WTC11 (cell line): ENCODE measurements around the gene KAZN. TPM values are rescaled to one million over a fixed set of nuclear protein-coding genes. Genes with fewer than 3 reads are reported as not detected.

ENCODE experiments used
- ATAC-seq: fragments of 200-7000 bp; cut with Tn5 transposase; 2 replicates; pipeline ENCODE4 v1.10.0; 2021; ENCODE audit warnings: mild to moderate bottlenecking, moderate library complexity
- CTCF ChIA-PET: fragments of 300-600 bp; sonication (Branson Sonifier 250); formaldehyde crosslinking; loops from one replicate; lab custom pipeline; 2021; ENCODE audit warnings: antibody characterized with exemption; lab: Charles Lee
- POLR2A ChIA-PET: fragments of 350-600 bp; sonication (Branson Sonifier 250); formaldehyde crosslinking; loops from one replicate; lab custom pipeline; 2021; ENCODE audit warnings: antibody characterized with exemption; lab: Charles Lee
- DNase-seq: peaks from one replicate; pipeline ENCODE4 v3.0.0; 2021; ENCODE audit warnings: low spot score
- H3K27ac Mint-ChIP-seq: 2 replicates; pipeline ENCODE4 v1.8.0; 2021; ENCODE audit warnings: mixed read lengths
- H3K27me3 Mint-ChIP-seq: 2 replicates; pipeline ENCODE4 v1.8.0; 2021; ENCODE audit warnings: low read depth, mild to moderate bottlenecking, moderate library complexity, mixed read lengths
- H3K36me3 Mint-ChIP-seq: 2 replicates; pipeline ENCODE4 v1.8.0; 2021; ENCODE audit warnings: mixed read lengths
- H3K4me1 Mint-ChIP-seq: 2 replicates; pipeline ENCODE4 v1.8.0; 2022; ENCODE audit warnings: mixed read lengths
- H3K4me3 Mint-ChIP-seq: 2 replicates; pipeline ENCODE4 v1.8.0; 2021; ENCODE audit warnings: mild to moderate bottlenecking, moderate library complexity, mixed read lengths
- H3K9me3 Mint-ChIP-seq: 2 replicates; pipeline ENCODE4 v1.8.0; 2021; ENCODE audit warnings: mixed read lengths
- GRHL2 ChIP-seq: fragments of 250-450 bp; sonication (Bioruptor Pico); IDR thresholded peaks from 2 replicates; pipeline ENCODE4 v1.8.0; 2022; ENCODE audit warnings: mild to moderate bottlenecking, moderate library complexity; ENCODE audit not compliant: insufficient replicate concordance, severe bottlenecking
- NFATC4 ChIP-seq: fragments of 250-450 bp; sonication (Bioruptor Pico); IDR thresholded peaks from 2 replicates; pipeline ENCODE4 v1.9.0; 2021; ENCODE audit warnings: mild to moderate bottlenecking
- ZNF416 ChIP-seq: fragments of 250-450 bp; sonication (Bioruptor Pico); IDR thresholded peaks from 2 replicates; pipeline ENCODE4 v1.9.0; 2021; ENCODE audit warnings: mild to moderate bottlenecking, inconsistent platforms
- ZNF423 ChIP-seq: fragments of 250-450 bp; sonication (Bioruptor Pico); IDR thresholded peaks from 2 replicates; pipeline ENCODE4 v2.1.2; 2022; ENCODE audit warnings: mild to moderate bottlenecking, moderate library complexity
- total RNA-seq: library from RNA; stranded (reverse); gene quantifications from 3 replicates; pipeline ENCODE4 v1.2.3, GENCODE V29; 2021
- TF ChIP-seq, protein P1 (sequence below): fragments of 250-450 bp; sonication (Bioruptor Pico); conservative IDR thresholded peaks from 2 replicates; pipeline ENCODE4 v1.9.0; 2021; ENCODE audit warnings: mild to moderate bottlenecking
- TF ChIP-seq, protein P2 (sequence below): fragments of 250-450 bp; sonication (Bioruptor Pico); IDR thresholded peaks from 2 replicates; pipeline ENCODE4 v1.9.0; 2021; ENCODE audit warnings: mild to moderate bottlenecking, borderline replicate concordance
- TF ChIP-seq, protein P3 (sequence below): sonication (generic); formaldehyde crosslinking; IDR thresholded peaks from 2 replicates; pipeline ENCODE4 v1.8.0; 2022; ENCODE audit warnings: missing genetic modification reagents
- TF ChIP-seq, protein P4 (sequence below): sonication (generic); formaldehyde crosslinking; IDR thresholded peaks from 2 replicates; pipeline ENCODE4 v1.8.0; 2022; ENCODE audit warnings: mild to moderate bottlenecking, missing genetic modification reagents
- TF ChIP-seq, protein P5 (sequence below): sonication (generic); formaldehyde crosslinking; IDR thresholded peaks from 2 replicates; pipeline ENCODE4 v1.8.1; 2023; ENCODE audit warnings: mild to moderate bottlenecking, missing genetic modification reagents, moderate library complexity

Gene KAZN
- total RNA-seq, 1 experiment from 2014 or later, result 19.9 TPM

DNA sequence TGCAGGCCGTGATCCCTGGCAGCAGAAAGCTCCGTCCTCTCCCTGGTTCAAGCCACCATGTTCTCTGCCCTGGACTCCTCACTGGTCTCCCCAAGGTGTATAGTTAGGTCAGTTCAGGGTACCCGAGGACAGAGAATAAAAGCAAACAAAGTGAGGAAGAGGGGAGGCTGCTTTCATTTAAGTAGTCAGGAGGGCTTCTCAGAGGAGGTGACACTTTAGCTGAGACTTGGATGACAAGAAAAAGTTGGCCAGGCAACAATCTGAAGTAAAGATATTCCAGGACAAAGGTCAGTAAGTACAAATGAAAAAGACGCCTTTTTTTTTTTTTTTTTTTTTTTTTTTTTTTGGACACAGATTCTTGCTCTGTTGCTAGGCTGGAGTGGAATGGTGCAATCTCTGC lies 297.2 kb downstream of the KAZN start (continued):
- TF ChIP-seq, protein P1, sequence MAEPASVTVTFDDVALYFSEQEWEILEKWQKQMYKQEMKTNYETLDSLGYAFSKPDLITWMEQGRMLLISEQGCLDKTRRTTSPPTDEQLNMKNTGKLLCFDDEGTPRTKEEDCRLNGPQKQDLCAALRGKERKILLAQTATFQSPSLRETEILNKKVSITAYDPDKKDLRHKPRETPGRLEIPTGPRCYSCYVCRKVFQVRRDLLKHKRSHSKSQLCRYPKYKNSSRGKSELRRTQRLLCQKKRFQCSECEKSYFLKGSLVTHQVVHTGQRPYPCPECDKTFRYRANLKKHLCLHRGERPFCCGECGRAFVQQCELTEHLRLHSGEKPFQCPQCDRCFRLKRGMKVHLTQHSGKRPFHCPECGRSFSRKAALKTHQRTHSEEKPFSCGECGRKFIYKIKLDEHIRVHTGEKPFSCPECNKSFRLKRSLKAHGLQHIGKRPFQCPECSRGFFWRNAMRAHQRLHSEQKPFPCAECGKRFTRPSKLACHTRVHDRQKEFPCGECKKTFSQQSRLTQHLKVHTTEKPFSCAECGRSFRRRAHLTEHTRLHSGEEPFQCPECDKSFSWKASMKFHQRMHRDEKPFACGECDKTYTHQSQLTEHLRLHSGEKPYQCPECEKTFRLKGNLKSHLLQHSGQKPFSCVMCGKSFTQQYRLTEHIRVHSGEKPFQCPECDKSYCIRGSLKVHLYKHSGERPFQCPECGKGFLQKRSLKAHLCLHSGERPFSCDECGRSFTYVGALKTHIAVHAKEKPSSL (CRISPR knock-in tag), result no peak
- TF ChIP-seq NFATC4 (CRISPR knock-in tag), result no peak
- TF ChIP-seq, all 79 proteins: peak for 0

DNA sequence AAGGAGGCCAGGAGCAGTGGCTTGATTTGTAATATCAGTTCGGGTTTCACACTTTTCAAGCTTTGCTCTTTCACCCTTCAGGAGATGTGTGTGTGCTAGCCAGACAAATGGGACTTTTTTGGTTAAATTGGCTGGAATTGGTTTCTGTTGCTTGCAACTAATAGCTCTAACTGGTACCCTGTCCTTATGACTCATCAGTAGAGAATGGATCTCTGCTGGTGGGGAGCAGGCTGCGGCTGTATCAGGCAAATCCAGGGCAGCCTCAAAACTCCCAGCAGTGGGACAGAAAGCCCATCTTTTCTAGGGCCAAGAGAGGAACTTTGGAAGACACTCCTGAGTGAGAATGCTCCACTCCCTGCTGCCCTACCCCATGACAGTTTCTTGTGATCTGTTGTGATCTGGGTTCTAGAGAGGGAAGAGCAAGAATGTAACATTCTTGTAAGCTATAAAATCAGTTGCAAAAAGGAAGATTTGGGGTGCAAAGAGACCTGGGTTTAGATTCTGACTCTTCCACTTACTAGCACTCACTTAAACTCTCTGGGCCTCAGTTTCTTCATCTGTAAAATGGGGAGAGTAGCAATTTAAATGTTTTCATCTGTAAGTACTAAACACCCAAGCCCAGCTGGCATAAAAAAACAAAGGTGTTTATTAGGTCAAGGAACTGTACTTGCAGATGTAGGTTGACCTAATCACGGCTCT lies 298.0 kb downstream of the KAZN start:
- ChIA-PET POLR2A (interaction anchor here (0.6 kb wide), 1 partner anchor 62 kb away, joined by 3 read pairs; no protein-coding TSS in a partner anchor), CTCF (no interaction called here)
- Mint-ChIP-seq H3K9me3 (peaks cover 8% of the 10 kb centered on the region), H3K4me3 (no peak overlapping the region), H3K4me1 (peaks cover 28% of the 10 kb centered on the region), H3K27ac (no peak overlapping the region), H3K27me3 (no peaks in the 10 kb centered on the region; the same call in 1 of the 2 replicates), H3K36me3 (peaks cover 3% of the 10 kb centered on the region)
- ATAC-seq, result no peak
- DNase-seq, result no peak
- TF ChIP-seq ZNF423 (CRISPR knock-in tag) (no peak), ZNF416 (CRISPR knock-in tag) (no peak), GRHL2 (CRISPR knock-in tag) (no peak)
- TF ChIP-seq, protein P2, sequence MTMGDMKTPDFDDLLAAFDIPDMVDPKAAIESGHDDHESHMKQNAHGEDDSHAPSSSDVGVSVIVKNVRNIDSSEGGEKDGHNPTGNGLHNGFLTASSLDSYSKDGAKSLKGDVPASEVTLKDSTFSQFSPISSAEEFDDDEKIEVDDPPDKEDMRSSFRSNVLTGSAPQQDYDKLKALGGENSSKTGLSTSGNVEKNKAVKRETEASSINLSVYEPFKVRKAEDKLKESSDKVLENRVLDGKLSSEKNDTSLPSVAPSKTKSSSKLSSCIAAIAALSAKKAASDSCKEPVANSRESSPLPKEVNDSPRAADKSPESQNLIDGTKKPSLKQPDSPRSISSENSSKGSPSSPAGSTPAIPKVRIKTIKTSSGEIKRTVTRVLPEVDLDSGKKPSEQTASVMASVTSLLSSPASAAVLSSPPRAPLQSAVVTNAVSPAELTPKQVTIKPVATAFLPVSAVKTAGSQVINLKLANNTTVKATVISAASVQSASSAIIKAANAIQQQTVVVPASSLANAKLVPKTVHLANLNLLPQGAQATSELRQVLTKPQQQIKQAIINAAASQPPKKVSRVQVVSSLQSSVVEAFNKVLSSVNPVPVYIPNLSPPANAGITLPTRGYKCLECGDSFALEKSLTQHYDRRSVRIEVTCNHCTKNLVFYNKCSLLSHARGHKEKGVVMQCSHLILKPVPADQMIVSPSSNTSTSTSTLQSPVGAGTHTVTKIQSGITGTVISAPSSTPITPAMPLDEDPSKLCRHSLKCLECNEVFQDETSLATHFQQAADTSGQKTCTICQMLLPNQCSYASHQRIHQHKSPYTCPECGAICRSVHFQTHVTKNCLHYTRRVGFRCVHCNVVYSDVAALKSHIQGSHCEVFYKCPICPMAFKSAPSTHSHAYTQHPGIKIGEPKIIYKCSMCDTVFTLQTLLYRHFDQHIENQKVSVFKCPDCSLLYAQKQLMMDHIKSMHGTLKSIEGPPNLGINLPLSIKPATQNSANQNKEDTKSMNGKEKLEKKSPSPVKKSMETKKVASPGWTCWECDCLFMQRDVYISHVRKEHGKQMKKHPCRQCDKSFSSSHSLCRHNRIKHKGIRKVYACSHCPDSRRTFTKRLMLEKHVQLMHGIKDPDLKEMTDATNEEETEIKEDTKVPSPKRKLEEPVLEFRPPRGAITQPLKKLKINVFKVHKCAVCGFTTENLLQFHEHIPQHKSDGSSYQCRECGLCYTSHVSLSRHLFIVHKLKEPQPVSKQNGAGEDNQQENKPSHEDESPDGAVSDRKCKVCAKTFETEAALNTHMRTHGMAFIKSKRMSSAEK (CRISPR knock-in tag), result no peak
- TF ChIP-seq, protein P3, sequence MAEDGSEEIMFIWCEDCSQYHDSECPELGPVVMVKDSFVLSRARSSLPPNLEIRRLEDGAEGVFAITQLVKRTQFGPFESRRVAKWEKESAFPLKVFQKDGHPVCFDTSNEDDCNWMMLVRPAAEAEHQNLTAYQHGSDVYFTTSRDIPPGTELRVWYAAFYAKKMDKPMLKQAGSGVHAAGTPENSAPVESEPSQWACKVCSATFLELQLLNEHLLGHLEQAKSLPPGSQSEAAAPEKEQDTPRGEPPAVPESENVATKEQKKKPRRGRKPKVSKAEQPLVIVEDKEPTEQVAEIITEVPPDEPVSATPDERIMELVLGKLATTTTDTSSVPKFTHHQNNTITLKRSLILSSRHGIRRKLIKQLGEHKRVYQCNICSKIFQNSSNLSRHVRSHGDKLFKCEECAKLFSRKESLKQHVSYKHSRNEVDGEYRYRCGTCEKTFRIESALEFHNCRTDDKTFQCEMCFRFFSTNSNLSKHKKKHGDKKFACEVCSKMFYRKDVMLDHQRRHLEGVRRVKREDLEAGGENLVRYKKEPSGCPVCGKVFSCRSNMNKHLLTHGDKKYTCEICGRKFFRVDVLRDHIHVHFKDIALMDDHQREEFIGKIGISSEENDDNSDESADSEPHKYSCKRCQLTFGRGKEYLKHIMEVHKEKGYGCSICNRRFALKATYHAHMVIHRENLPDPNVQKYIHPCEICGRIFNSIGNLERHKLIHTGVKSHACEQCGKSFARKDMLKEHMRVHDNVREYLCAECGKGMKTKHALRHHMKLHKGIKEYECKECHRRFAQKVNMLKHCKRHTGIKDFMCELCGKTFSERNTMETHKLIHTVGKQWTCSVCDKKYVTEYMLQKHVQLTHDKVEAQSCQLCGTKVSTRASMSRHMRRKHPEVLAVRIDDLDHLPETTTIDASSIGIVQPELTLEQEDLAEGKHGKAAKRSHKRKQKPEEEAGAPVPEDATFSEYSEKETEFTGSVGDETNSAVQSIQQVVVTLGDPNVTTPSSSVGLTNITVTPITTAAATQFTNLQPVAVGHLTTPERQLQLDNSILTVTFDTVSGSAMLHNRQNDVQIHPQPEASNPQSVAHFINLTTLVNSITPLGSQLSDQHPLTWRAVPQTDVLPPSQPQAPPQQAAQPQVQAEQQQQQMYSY (CRISPR knock-in tag), result no peak

DNA sequence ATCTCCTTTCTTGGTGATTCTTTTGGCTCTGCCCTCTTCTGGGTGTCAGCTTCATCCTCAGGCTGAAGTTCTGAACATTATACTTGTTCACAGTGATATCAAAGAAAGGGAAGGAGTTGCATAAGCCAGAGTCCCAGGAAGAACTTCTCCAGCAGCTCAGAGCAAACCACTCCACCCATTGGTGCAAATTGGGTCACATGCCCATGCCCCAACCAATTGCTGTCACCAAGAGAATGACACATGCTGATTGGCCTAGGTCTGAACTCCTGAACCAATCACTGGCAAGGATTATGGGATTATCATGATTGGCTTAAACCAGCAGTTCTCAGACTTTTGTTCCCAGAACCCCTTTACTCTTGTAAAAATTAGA lies 298.6 kb downstream of the KAZN start:
- CTCF ChIA-PET, result no interaction called here

More for the DNA sequence above, 298.6 kb downstream of the KAZN start:
- Mint-ChIP-seq H3K9me3 (peaks cover 8% of the 10 kb centered on the region), H3K36me3 (peaks cover 3% of the 10 kb centered on the region), H3K4me1 (peaks cover 30% of the 10 kb centered on the region), H3K4me3 (no peak overlapping the region), H3K27me3 (no peaks in the 10 kb centered on the region; the same call in 1 of the 2 replicates), H3K27ac (no peak overlapping the region)
- POLR2A ChIA-PET, result no interaction called here
- no peak for ATAC-seq
- TF ChIP-seq, protein P4, sequence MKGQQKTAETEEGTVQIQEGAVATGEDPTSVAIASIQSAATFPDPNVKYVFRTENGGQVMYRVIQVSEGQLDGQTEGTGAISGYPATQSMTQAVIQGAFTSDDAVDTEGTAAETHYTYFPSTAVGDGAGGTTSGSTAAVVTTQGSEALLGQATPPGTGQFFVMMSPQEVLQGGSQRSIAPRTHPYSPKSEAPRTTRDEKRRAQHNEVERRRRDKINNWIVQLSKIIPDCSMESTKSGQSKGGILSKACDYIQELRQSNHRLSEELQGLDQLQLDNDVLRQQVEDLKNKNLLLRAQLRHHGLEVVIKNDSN (CRISPR knock-in tag), result peak; percentile 68; the same call in 1 of the 2 replicates
- no peak for TF ChIP-seq ZNF423 (CRISPR knock-in tag)
- TF ChIP-seq, protein P5, sequence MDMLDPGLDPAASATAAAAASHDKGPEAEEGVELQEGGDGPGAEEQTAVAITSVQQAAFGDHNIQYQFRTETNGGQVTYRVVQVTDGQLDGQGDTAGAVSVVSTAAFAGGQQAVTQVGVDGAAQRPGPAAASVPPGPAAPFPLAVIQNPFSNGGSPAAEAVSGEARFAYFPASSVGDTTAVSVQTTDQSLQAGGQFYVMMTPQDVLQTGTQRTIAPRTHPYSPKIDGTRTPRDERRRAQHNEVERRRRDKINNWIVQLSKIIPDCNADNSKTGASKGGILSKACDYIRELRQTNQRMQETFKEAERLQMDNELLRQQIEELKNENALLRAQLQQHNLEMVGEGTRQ, result peak; percentile 70
- no peak for DNase-seq
